Stimulated activated memory B cell treated with anti-CD40 and anti-IgM and Interleukin-4, amounts not matched to agents 10 μg/mL and 1 μg/mL and 100 μg/mL, for 72 hours (primary cell): Measurements from ENCODE around the gene ATAT1.
"Not testable (repeated sequence)": the region's sequence is repeated elsewhere in the genome, so short reads cannot be mapped to it uniquely, and the experiment has no call there.

Source experiments
- ATAC-seq: fragments of 150-1000 bp; cut with Tn5 transposase; 2 replicates; pipeline ENCODE4 v1.10.0; 2021
- H3K27ac Mint-ChIP-seq: one replicate; pipeline ENCODE4 v1.8.0; 2022; ENCODE audit warnings: mild to moderate bottlenecking, mixed read lengths
- H3K27me3 Mint-ChIP-seq: one replicate; pipeline ENCODE4 v1.8.0; 2022; ENCODE audit warnings: mixed read lengths
- H3K36me3 Mint-ChIP-seq: one replicate; pipeline ENCODE4 v1.8.0; 2022; ENCODE audit warnings: mixed read lengths
- H3K4me1 Mint-ChIP-seq: one replicate; pipeline ENCODE4 v1.8.0; 2022; ENCODE audit warnings: mixed read lengths
- H3K4me3 Mint-ChIP-seq: one replicate; pipeline ENCODE4 v1.8.0; 2022; ENCODE audit warnings: mild to moderate bottlenecking, moderate library complexity, mixed read lengths
- H3K9me3 Mint-ChIP-seq: one replicate; pipeline ENCODE4 v1.8.0; 2022; ENCODE audit warnings: mixed read lengths

ATAT1 gene

DNA sequence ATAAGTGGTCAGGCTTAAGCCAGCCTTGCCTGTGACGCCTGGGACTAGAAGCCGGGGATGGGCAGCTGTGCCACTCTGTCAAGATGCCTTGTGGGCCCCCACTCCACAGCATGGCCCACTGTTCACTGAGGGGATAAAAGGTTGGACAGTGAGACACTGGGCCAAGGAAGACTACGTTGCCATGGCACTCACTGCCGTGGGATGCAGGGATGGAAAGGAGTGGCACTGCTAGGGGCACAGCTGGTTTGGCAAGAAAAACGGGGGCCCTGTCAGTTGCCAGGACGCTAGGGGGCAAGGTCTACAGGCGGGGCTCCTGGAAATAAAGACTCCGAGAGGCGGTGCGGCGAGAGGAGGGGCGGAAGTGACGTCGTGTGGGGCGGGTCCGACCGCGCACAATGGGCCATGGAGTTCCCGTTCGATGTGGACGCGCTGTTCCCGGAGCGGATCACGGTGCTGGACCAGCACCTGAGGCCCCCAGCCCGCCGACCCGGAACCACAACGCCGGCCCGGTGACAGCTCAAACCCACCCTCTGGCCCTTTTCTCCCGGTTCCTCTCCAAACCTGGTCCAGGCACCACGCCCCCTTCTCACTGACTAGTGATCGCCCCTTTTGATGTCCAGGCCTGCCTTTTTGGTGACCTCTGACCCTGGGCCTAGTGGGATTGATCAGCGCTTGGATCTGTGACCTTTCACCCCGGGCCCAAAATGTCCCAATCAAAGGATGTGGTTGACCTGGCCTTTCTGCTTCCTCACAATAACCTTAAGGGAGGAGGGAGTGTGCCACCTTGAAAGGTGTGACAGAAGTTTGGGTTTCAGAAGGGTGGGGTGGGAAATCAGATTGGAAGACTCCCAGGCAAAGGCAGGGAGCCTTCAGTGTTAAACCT, at the start of gene ATAT1:
TSS of gene ATAT1 (plus strand) at position 391 of the 883 bp plus-strand sequence.
- ATAC-seq = peak; percentile 99
- H3K36me3 Mint-ChIP-seq = peaks cover 46% of the 10 kb centered on the region
- H3K27ac Mint-ChIP-seq = peak within 1 kb of the TSS; percentile 86
- no peaks in the 10 kb centered on the region for H3K9me3 Mint-ChIP-seq
- no peaks in the 10 kb centered on the region for H3K27me3 Mint-ChIP-seq
- H3K4me1 Mint-ChIP-seq = peaks cover 29% of the 10 kb centered on the region
- H3K4me3 Mint-ChIP-seq = peak within 1 kb of the TSS; percentile 96

DNA sequence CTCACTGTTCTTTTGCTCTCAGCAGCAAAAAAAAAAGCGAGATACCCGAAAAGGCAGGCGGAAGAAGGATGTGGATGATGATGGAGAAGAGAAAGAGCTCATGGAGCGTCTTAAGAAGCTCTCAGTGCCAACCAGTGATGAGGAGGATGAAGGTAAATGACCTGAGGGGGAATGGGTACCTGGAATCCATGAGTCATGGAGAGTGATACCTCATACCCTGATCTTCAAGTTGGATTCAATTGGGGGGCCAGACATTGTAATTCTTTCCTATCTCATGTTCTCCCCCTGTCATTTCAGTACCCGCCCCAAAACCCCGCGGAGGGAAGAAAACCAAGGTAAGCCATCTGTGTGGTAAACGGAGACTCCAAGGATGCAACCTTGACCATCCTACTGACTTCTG, 48.6 kb upstream of the ATAT1 start:
- no peak for ATAC-seq
- Mint-ChIP-seq H3K9me3 (no peaks in the 10 kb centered on the region), H3K36me3 (peaks cover 63% of the 10 kb centered on the region), H3K27me3 (no peaks in the 10 kb centered on the region), H3K4me1 (peaks cover 29% of the 10 kb centered on the region), H3K4me3 (no peak overlapping the region), H3K27ac (peak overlapping the region; percentile 15)

DNA sequence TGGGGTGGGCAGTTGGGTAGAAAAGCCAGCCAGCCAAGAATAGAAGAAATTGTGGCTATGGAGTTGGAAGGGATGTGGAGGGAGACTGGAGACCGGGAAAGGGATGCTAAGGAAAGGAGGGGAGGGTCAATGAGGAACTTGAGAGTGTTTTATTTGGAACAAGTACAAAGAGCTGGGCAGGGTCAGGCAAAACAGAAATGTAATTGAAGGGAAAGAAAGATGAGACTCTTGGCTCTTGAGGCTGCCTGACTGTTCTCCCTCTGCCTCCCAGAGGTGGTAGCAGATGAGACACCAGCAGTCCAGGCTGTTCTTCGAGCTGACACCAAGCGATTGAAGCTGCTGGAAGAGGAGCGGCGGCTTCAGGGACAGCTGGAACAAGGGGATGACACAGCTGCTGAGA, 42.8 kb upstream of the ATAT1 start:
- Mint-ChIP-seq H3K27me3 (no peaks in the 10 kb centered on the region), H3K4me1 (no peaks in the 10 kb centered on the region), H3K27ac (no peak overlapping the region), H3K9me3 (no peaks in the 10 kb centered on the region), H3K4me3 (no peak overlapping the region), H3K36me3 (peaks cover 71% of the 10 kb centered on the region)
- no peak for ATAC-seq

DNA sequence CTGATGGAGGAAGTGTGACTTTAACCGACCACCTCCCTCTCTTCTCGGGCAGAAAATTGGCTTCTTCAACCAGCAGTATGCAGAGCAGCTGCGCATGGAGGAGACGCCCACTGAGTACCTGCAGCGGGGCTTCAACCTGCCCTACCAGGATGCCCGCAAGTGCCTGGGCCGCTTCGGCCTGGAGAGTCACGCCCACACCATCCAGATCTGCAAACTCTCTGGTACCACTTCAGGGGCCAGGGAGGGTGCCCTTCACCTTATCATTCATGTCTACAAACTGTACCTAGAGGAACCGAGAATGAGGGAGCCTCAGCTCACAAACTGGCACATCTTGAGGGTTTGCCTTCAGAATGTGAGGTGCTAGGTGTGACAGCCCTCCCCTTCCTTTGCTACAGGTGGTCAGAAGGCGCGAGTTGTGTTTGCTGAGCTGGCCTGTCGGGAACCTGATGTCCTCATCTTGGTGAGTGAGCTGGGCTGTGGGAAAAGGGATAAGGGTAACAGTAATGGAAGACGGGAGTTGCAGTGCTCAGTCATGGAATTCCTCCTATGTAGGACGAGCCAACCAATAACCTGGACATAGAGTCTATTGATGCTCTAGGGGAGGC, 36.8 kb upstream of the ATAT1 start:
- H3K27ac Mint-ChIP-seq = peak overlapping the region; percentile 11
- H3K36me3 Mint-ChIP-seq = peaks cover 63% of the 10 kb centered on the region
- H3K9me3 Mint-ChIP-seq = no peaks in the 10 kb centered on the region
- H3K27me3 Mint-ChIP-seq = no peaks in the 10 kb centered on the region
- ATAC-seq = no peak
- no peak overlapping the region for H3K4me3 Mint-ChIP-seq
- H3K4me1 Mint-ChIP-seq = no peaks in the 10 kb centered on the region

DNA sequence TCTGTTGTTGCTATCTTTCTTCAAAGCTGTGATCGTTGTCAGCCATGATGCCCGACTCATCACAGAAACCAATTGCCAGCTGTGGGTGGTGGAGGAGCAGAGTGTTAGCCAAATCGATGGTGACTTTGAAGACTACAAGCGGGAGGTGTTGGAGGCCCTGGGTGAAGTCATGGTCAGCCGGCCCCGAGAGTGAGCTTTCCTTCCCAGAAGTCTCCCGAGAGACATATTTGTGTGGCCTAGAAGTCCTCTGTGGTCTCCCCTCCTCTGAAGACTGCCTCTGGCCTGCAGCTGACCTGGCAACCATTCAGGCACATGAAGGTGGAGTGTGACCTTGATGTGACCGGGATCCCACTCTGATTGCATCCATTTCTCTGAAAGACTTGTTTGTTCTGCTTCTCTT, 36.2 kb upstream of the ATAT1 start:
- no peaks in the 10 kb centered on the region for H3K27me3 Mint-ChIP-seq
- no peak for ATAC-seq
- no peaks in the 10 kb centered on the region for H3K4me1 Mint-ChIP-seq
- H3K27ac Mint-ChIP-seq = peak overlapping the region; percentile 11
- peaks cover 61% of the 10 kb centered on the region for H3K36me3 Mint-ChIP-seq
- H3K9me3 Mint-ChIP-seq = no peaks in the 10 kb centered on the region
- H3K4me3 Mint-ChIP-seq = no peak overlapping the region

DNA sequence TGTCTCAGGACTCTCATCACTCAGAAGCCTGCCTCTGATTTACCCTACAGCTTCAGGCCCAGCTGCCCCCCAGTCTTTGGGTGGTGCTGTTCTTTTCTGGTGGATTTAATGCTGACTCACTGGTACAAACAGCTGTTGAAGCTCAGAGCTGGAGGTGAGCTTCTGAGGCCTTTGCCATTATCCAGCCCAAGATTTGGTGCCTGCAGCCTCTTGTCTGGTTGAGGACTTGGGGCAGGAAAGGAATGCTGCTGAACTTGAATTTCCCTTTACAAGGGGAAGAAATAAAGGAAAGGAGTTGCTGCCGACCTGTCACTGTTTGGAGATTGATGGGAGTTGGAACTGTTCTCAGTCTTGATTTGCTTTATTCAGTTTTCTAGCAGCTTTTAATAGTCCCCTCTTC, 35.7 kb upstream of the ATAT1 start:
- no peak overlapping the region for H3K4me3 Mint-ChIP-seq
- peaks cover 59% of the 10 kb centered on the region for H3K36me3 Mint-ChIP-seq

DNA sequence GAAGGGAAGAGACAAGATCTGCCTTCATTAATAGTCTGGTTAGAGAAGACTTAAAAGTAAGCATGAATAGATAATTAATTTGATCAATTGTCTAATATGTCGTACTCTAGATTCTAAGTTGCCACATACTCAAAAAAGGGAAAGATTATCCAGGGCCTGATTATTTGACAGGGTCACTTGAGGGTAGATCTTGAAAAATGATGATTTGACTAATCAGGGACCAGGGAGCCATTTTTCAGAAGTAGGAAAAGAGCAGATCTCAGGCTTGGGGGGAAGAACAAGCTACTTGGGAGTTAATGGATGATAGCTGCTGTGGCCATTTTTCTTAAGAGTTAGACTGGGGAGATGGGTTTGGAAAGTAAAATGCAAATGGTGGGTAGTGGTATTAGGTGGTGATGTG, 34.4 kb upstream of the ATAT1 start:
- Mint-ChIP-seq H3K4me1 (peaks cover 6% of the 10 kb centered on the region), H3K4me3 (no peak overlapping the region), H3K9me3 (no peaks in the 10 kb centered on the region), H3K27ac (no peak overlapping the region), H3K27me3 (no peaks in the 10 kb centered on the region), H3K36me3 (peaks cover 47% of the 10 kb centered on the region)
- no peak for ATAC-seq

More for the DNA sequence above, 35.7 kb upstream of the ATAT1 start:
- no peak for ATAC-seq
- Mint-ChIP-seq H3K9me3 (no peaks in the 10 kb centered on the region), H3K27ac (peak overlapping the region; percentile 11), H3K4me1 (no peaks in the 10 kb centered on the region), H3K27me3 (no peaks in the 10 kb centered on the region)

DNA sequence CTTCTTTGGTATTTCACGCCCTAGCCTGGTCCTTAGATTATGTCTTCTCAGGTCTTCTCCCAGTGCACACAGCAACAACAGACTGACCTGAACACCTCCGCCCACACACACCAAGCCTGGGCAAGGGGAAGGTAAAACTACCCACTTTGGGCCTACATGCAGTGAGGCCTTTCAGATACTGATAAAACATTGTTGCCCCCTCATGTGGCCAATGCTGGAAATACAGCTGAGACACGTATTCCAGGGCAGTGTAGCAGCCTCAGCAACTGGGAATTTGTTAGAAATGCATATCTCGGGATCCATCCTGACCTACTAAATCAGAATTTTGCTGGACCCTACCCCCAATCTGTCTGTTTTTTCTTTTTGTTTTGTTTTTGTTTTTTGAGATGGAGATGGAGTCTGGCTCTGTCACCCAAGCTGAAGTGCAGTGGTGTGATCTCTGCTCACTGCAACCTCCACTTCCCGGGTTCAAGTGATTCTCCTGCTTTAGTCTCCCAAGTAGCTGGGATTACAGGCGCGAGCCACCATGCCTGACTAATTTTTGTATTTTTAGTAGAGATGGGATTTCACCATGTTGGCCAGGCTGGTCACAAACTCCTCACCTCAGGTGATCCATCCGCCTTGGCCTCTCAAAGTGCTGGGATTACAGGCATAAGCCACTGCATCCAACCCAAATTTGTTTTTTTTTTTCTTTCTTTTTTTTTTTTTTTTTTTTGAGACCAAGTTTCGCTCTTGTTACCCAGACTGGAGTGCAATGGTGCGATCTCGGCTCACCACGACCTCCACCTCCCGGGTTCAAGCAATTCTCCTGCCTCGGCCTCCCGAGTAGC, 29.1 kb upstream of the ATAT1 start:
- not testable (repeated sequence) for H3K9me3 Mint-ChIP-seq, H3K4me3 Mint-ChIP-seq, H3K27me3 Mint-ChIP-seq
- ATAC-seq = peak; percentile 88
- peak overlapping the region; percentile 20 for H3K27ac Mint-ChIP-seq
- H3K36me3 Mint-ChIP-seq = peaks cover 39% of the 10 kb centered on the region
- peaks cover 15% of the 10 kb centered on the region for H3K4me1 Mint-ChIP-seq

DNA sequence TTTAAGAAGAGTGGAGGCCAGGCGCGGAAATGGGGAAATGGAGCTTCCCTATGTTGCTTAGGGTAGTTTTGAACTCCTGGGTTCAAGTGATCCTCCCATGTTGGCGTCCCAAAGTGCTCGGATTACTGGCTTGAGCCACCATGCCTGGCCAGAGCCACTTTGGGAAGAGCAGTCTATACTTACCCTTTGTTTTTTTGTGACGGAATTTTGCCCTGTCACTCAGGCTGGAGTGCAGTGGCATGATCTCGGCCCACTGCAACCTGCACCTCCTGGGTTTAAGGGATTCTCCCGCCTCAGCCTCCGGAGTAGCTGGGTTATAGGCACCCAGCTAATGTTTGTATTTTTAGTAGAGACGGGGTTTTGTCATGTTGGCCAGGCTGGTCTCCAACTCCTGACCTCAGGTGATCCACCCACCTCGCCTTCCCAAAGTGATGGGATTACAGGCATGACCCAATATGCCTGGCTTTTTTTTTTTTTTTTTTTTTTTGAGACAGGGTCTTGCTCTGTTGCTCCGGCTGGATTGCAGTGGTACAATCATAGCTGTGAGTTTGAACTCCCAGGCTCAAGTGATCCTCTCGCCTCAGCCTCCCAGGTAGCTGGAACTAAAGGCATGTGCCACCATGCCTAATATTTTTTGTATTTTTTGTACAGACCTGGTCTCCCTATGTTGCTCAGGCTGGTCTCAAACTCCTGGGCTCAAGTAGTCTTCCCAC, 27.6 kb upstream of the ATAT1 start:
- no peaks in the 10 kb centered on the region for H3K27me3 Mint-ChIP-seq
- no peak for ATAC-seq
- no peak overlapping the region for H3K27ac Mint-ChIP-seq
- no peaks in the 10 kb centered on the region for H3K9me3 Mint-ChIP-seq
- peaks cover 51% of the 10 kb centered on the region for H3K36me3 Mint-ChIP-seq
- H3K4me3 Mint-ChIP-seq = no peak overlapping the region
- peaks cover 28% of the 10 kb centered on the region for H3K4me1 Mint-ChIP-seq

DNA sequence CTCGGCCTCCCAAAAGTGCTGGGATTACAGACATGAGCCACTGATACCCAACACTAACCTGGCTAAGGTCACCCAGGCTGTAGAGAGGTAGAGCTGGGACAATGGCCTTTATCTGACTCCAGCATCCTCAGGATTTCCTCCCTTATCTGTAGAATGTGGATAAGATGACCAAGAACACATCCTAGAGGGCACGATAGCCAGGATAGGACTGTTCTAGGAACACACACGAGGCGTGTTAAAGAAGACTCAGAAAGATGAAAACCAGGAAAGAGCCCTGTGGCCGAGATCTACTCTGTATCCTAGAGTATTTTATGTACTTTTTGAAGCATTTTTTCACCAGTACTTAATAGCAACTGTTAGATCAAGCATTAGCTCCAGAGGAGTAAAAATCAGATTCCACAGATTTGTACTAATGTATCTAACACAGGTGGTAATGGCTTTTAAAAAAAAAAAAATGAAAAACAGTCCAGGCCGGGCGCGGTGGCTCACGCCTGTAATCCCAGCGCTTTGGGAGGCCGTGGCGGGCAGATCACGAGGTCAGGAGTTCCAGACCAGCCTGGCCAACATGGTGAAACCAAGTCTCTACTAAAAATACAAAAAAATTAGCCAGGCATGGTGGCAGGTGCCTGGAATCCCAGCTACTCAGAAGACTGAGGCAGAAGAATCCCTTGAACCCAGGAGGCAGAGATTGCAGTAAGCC, 26.9 kb upstream of the ATAT1 start:
- Mint-ChIP-seq H3K36me3 (peaks cover 51% of the 10 kb centered on the region), H3K4me1 (peaks cover 32% of the 10 kb centered on the region), H3K27ac (no peak overlapping the region), H3K4me3 (no peak overlapping the region), H3K27me3 (no peaks in the 10 kb centered on the region), H3K9me3 (no peaks in the 10 kb centered on the region)
- ATAC-seq = no peak

DNA sequence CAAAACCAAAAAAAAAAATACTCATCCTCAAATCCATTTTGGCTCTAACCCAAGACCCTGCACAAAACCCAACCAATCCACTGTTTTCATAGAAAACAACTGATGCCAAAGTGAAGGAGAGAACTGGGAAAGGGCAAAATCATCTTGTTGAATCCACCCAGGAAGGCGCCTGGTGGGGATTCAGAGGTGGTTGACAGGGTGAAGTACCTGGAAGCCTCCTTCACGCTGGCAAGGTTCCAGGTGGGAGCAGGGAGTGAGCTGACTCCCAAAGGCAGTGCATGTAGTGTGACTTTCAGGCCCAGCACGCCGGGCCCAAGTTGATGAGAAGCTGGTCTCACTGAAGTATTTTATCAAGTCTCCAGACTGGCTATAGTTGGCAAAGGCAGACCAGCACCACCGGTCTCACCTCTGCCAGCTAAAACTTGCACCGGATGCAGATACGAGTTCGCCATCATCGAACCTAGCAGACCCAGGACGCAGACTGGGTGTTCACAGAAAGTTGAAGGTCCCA, 26.2 kb upstream of the ATAT1 start:
- Mint-ChIP-seq H3K4me1 (peaks cover 32% of the 10 kb centered on the region), H3K27me3 (no peaks in the 10 kb centered on the region), H3K9me3 (no peaks in the 10 kb centered on the region), H3K36me3 (peaks cover 53% of the 10 kb centered on the region), H3K27ac (no peak overlapping the region), H3K4me3 (no peak overlapping the region)
- ATAC-seq = no peak

DNA sequence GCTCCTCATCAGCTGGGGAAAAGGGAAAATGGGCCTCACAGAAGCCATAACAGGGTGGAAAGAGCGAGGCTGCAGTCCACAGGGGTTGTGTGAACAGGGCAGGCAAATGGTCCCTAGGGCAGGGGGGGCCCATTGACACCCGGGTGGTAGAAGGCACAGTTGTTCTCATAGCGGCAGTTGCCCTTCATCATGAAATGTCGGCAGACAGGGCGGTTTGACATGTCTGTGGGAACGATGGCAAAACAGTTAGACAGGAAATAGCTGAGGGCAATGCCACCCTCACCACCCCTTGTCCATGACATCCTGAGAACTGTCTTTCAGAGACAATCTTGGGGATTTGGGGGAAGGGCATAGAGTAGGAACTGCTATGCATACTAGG, 25.2 kb upstream of the ATAT1 start:
- H3K27ac Mint-ChIP-seq = no peak overlapping the region
- ATAC-seq = no peak
- peaks cover 32% of the 10 kb centered on the region for H3K4me1 Mint-ChIP-seq
- no peak overlapping the region for H3K4me3 Mint-ChIP-seq
- peaks cover 59% of the 10 kb centered on the region for H3K36me3 Mint-ChIP-seq
- no peaks in the 10 kb centered on the region for H3K9me3 Mint-ChIP-seq
- no peaks in the 10 kb centered on the region for H3K27me3 Mint-ChIP-seq

DNA sequence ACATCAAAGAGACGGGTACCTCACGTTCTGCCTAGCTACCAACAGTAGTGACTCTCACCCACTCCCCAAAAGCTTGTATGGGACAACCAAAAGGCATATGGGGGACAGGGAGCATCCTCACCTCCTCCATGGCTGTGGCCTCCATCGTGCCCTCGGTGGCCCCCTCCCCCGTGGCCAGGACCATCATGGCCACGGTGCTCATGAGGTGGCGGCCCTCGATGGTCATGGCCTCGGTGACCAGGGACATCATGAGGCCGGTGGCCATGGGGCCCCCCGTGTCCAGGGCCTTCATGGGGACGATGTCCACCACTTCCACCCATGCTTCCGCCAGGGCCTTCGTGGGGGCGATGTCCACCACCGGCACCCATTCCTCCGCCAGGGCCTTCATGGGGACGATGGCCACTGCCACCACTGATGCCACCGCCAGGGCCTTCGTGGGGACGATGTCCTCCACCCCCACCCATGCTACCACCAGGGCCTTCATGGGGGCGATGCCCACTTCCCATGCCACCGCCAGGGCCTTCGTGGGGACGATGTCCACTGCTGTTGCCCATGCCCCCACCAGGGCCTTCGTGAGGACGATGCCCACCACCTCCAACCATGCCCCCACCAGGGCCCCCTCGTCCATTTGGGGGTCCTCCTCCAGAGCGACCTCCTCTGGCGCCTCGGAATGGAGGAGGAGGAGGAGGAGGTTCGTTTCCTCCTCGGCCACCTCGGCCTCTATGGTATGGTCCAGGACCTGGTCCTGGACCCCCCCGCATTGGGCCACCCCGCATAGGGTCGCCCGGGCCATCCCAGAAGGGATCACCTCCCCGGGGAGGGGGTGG, 24.6 kb upstream of the ATAT1 start:
- peaks cover 29% of the 10 kb centered on the region for H3K4me1 Mint-ChIP-seq
- H3K4me3 Mint-ChIP-seq = no peak overlapping the region
- H3K36me3 Mint-ChIP-seq = peaks cover 63% of the 10 kb centered on the region
- H3K27ac Mint-ChIP-seq = no peak overlapping the region
- no peaks in the 10 kb centered on the region for H3K27me3 Mint-ChIP-seq
- H3K9me3 Mint-ChIP-seq = no peaks in the 10 kb centered on the region
- ATAC-seq = no peak

DNA sequence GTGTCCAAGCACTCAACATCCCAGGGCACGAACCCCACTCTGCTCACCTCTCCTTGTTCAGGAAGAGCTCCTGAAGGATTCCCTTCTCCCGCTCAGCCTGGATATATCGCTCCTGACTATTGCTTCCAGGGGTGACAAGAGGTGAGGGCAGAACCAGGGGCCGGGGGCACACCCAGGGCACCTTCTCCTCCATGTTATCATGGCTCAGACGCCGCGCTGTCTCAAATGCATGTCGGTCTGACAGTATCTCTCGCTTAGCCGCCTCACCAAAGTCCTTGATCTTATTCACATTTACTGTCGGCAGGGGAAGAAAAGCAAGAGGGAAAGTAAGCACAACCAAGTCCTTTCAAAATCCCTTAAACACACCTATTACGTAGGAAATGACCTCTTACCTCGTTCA, 22.7 kb upstream of the ATAT1 start:
- H3K27me3 Mint-ChIP-seq = no peaks in the 10 kb centered on the region
- no peak for ATAC-seq
- H3K36me3 Mint-ChIP-seq = peaks cover 78% of the 10 kb centered on the region
- H3K4me1 Mint-ChIP-seq = peaks cover 29% of the 10 kb centered on the region
- no peaks in the 10 kb centered on the region for H3K9me3 Mint-ChIP-seq
- H3K4me3 Mint-ChIP-seq = no peak overlapping the region
- no peak overlapping the region for H3K27ac Mint-ChIP-seq
